HG03060 (cell line): ENCODE results near the gene GMCL2.

ENCODE experiments used
- ATAC-seq: cut with Tn5 transposase; IDR thresholded peaks from one replicate; pipeline ENCODE4 v1.9.1; 2021; ENCODE audit warnings: low read depth, moderate number of reproducible peaks; ENCODE audit not compliant: unreplicated experiment

Gene GMCL2

DNA sequence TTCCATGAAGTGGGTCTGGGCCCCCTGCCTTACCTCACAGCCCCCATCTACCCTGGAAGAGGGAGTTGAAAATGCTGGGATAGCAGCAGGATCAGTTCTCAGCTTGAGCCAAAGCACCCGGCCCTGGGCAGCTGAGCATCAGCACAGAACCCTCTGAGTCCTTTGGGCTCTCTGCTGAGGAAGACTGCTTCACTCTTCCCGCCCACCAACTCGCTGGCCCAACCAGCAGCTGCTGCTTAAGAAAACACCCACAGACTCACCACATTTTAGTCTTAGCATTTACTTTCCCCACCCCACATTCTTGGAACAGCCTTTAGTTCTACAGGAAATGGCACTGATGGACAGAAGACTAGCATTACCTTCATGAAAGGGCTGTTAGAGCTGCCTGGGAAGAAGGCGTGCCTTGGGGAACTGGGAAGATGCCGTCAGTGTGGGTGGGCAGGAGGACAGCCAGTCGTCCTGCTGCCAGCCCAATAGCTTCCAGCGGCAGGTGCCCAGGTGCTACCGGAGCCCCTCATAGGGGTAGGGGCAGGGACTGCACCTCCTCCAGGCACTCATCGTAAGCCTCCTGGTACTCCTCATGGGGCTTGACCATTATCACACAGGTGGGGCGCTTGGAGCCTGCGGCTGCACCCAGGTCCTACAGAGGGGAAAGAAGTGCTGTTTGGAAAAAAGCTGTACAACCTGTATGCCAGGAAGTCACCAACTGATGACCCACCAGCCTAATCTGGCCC lies 37.8 kb downstream of the GMCL2 start:
- no peak for ATAC-seq

DNA sequence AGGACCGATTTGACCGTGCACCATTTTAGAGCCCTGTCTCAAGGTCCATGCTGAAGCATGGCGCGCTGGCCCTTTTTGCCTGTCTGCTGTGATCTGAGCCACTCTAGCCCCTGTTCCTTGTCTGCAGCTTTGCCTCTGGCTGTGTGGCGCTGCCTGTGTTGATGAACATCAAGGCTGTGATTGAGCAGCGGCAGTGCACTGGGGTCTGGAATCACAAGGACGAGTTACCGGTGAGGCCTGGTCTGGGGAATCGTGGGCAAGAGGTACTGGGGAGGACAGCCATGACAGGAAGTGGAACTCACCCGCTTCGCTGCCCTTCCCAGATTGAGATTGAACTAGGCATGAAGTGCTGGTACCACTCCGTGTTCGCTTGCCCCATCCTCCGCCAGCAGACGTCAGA lies 39.8 kb downstream of the GMCL2 start:
- no peak for ATAC-seq

DNA sequence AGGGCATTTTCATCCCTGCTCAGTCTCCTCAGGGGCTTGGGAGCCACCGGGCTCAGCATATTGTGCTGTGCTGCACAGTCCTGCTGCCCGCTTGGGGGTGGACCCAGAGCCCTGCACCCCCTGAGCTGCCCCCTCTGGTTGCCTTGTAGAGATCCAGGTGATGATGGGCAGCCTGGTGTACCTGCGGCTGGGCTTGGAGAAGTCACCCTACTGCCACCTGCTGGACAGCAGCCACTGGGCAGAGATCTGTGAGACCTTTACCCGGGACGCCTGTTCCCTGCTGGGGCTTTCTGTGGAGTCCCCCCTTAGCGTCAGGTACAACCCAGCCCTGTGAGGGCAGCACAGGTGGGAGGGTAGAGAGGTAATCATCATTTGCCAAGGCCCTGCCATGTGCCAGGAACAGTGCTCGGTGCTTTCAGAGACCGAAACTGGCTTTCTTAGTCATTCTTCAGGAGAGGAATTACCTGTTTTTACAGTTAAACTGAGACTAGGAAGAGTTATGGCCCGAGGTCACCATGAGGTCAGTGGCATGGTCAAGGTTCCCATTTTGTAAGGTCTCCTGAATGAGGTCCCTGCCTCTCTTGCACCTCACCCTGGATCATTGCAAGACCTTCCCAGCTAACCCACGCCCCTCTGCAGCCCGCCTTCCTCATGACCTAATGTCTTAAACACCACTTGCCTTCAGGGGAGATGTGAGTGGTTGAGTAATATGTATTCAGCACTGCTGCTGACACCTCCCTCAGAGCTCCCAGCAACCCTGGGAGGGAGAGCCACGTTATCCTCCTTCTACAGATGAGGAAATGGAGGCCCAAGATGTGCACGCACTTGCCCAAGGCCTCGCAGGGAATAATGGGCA lies 41.0 kb downstream of the GMCL2 start:
- no peak for ATAC-seq

DNA sequence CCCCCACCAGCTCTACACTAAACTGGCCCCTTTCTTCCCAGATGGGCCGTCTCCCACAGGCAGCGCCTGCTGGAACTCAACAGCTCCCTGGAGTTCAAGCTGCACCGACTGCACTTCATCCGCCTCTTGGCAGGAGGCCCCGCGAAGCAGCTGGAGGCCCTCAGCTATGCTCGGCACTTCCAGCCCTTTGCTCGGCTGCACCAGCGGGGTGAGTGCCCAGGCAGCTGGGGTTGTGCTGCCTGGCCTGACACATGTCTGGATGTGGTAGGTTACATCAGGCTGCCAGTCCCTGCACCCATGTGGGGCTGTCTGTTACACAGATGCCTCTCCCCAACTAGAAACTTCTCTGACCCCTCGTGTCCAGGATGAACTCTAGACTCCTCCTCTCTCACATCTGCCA lies 43.3 kb downstream of the GMCL2 start:
- no peak for ATAC-seq

DNA sequence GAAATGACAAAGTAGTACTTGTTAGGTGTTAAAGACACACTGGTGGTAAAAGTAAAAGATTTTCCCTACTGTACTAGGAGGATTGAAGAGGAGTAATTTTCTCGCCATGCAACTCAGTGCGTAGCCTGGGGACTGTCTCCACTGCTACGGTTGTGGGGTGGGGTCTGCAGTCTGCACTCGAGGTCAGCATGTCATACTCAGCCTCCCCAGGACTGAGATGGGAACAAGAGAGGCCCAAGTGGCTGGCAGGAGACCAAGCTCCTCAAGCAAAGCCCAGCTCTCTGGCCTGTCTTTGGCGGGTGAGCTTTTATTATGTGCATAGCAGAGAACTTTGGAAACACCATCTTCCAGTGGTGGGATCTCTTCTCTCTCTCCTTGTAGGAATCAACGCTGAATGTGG lies 43.9 kb downstream of the GMCL2 start:
- ATAC-seq: no peak

DNA sequence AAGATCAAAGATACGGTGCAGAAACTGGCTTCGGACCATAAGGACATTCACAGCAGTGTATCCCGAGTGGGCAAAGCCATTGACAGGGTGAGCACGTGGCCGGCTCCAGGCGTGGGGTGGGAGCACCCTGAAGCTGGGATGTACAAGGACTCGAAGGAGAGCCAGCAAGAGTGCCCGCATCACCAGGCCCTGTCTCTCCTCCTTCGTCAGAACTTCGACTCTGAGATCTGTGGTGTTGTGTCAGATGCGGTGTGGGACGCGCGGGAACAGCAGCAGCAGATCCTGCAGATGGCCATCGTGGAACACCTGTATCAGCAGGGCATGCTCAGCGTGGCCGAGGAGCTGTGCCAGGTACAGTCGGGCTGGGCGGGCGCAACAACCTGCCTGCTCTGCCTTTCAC lies 44.5 kb downstream of the GMCL2 start:
- no peak for ATAC-seq

DNA sequence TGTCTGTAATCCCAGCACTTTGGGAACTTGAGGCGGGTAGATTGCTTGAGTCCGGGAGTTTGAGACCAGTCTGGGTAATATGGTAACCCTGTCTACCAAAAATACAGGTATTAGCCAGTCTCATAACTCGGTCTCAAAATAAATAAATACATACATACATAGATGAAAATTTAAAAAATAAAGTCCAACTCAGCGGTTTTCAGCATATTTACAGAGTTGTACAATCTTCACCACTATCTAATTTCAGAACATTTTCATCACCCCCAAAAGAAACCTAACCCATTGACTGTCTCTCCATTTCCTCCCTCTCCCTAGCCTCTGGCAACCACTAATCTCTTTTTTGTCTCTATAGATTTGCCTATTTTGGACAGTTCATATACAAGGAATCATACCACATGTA lies 45.6 kb downstream of the GMCL2 start:
- ATAC-seq: no peak

DNA sequence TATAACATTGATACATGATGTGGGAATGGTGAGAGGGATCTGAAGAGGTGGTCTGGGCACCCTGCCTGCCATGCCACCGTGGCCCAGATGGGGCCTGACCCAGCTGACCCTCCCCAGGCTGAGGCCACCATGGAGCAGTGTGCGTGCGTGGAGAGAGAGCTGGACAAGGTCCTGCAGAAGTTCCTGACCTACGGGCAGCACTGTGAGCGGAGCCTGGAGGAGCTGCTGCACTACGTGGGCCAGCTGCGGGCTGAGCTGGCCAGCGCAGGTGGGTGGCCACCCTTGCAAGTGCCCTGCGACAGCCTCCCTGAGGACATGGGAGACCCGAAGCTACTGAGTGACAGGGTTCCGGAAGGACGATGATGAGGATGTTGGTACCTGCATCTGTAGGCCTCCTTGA lies 49.2 kb downstream of the GMCL2 start:
- no peak for ATAC-seq

DNA sequence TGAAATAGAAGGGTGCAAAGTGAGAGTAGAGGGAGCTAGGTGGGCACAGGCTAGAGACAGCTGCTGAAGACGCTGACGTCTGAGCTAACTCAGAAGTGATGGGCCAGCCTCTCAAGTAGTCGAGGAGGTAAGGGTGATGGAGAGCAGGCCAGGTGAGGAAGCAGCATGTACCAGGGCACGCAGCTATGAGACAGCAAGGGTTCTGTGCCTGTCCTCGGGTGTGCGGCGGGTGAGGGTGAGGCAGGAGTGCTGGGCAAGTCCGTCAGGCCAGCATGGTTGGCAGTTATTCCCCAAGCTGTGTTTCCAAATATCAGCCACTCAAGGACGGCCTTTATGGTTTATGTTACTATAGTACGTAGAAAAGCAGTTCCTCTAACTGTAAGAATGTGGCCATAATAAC lies 50.2 kb downstream of the GMCL2 start:
- no peak for ATAC-seq
